Skin epidermis (tissue), 12 donors: ENCODE data around the gene BMPER.

Experiments
- H3K27ac ChIP-seq, 21 experiments: fragments of 200-600 bp; sonication (generic) in 11 of 21; one replicate each; pipeline ENCODE4 v1.5.0; 2020; ENCODE audit warnings: mild to moderate bottlenecking in 3 of 21, inconsistent platforms in 2 of 21, moderate library complexity in 2 of 21
- H3K4me3 ChIP-seq, 7 experiments: fragments of 200-600 bp; sonication (generic) in 2 of 7; one replicate each; pipeline ENCODE4 v1.5.0; 2020; ENCODE audit warnings: inconsistent platforms in 2 of 7, mild to moderate bottlenecking in 2 of 7, moderate library complexity in 1 of 7

Gene BMPER

GRCh38 chr7:33886149-33886623 lies 19.2 kb upstream of the BMPER start:
- H3K27ac ChIP-seq: no peak overlapping the region
- no peak overlapping the region for H3K4me3 ChIP-seq

GRCh38 chr7:33887266-33887975 lies 17.9 kb upstream of the BMPER start:
- Histone ChIP-seq H3K4me3 (no peak overlapping the region), H3K27ac (no peak overlapping the region)

- Histone ChIP-seq H3K27ac (no peak overlapping the region), H3K4me3 (no peak overlapping the region)
These were observed 17.2 kb upstream of the BMPER start for GRCh38 chr7:33888166-33888565.

- H3K4me3 ChIP-seq: no peak overlapping the region
- no peak overlapping the region for H3K27ac ChIP-seq
These were observed 12.4 kb upstream of the BMPER start for GRCh38 chr7:33892945-33893344.

GRCh38 chr7:33893377-33893776 lies 12.0 kb upstream of the BMPER start:
- no peak overlapping the region for H3K4me3 ChIP-seq
- no peak overlapping the region for H3K27ac ChIP-seq

- Histone ChIP-seq H3K27ac (no peak overlapping the region), H3K4me3 (no peak overlapping the region)
These were observed 10.1 kb upstream of the BMPER start for GRCh38 chr7:33895025-33895804.

GRCh38 chr7:33900501-33900900 lies 4.8 kb upstream of the BMPER start:
- H3K4me3 ChIP-seq: no peak overlapping the region

GRCh38 chr7:33901199-33901598 lies 4.1 kb upstream of the BMPER start:
- H3K4me3 ChIP-seq: no peak overlapping the region
- no peak overlapping the region for H3K27ac ChIP-seq

More at GRCh38 chr7:33900501-33900900, 4.8 kb upstream of the BMPER start:
- no peak overlapping the region for H3K27ac ChIP-seq

GRCh38 chr7:33901847-33902246 lies 3.5 kb upstream of the BMPER start:
- H3K27ac ChIP-seq: no peak overlapping the region
- H3K4me3 ChIP-seq: no peak overlapping the region

GRCh38 chr7:33902746-33903145 lies 2.6 kb upstream of the BMPER start:
- no peak overlapping the region for H3K4me3 ChIP-seq
- no peak overlapping the region for H3K27ac ChIP-seq

GRCh38 chr7:33903791-33904680 lies 1.3 kb upstream of the BMPER start:
- peak overlapping the region; percentile 28 to 49 (median 39) for H3K4me3 ChIP-seq

GRCh38 chr7:33904681-33905388 lies 504 bp upstream of the BMPER start:
- H3K27ac ChIP-seq: peak overlapping the region in 5 of 21 experiments; percentile 7 to 64 (median 35)

More at GRCh38 chr7:33903791-33904680, 1.3 kb upstream of the BMPER start:
- H3K27ac ChIP-seq: peak overlapping the region in 4 of 21 experiments; percentile 22 to 64 (median 38)

GRCh38 chr7:33906697-33907096 lies 1.4 kb downstream of the BMPER start:
- Histone ChIP-seq H3K4me3 (no peak overlapping the region), H3K27ac (no peak overlapping the region)

More at GRCh38 chr7:33904681-33905388, 504 bp upstream of the BMPER start:
- H3K4me3 ChIP-seq: peak overlapping the region; percentile 28 to 49 (median 39)

GRCh38 chr7:33907625-33908024 lies 2.3 kb downstream of the BMPER start:
- H3K4me3 ChIP-seq: no peak overlapping the region
- no peak overlapping the region for H3K27ac ChIP-seq

GRCh38 chr7:33909318-33909717 lies 4.0 kb downstream of the BMPER start:
- Histone ChIP-seq H3K27ac (no peak overlapping the region), H3K4me3 (no peak overlapping the region)

GRCh38 chr7:33909755-33910154 lies 4.4 kb downstream of the BMPER start:
- Histone ChIP-seq H3K4me3 (no peak overlapping the region), H3K27ac (no peak overlapping the region)

- Histone ChIP-seq H3K27ac (no peak overlapping the region), H3K4me3 (no peak overlapping the region)
These were observed 5.4 kb downstream of the BMPER start for GRCh38 chr7:33910756-33911155.

GRCh38 chr7:33916357-33917081 lies 11.2 kb downstream of the BMPER start:
- H3K27ac ChIP-seq: no peak overlapping the region
- H3K4me3 ChIP-seq: no peak overlapping the region

GRCh38 chr7:33917661-33918060 lies 12.3 kb downstream of the BMPER start:
- no peak overlapping the region for H3K4me3 ChIP-seq
- no peak overlapping the region for H3K27ac ChIP-seq
